ENCODE data around the gene BMPR1A.
"Not testable (repeated sequence)": the region's sequence is repeated elsewhere in the genome, so short reads cannot be mapped to it uniquely, and the experiment has no call there.

Gene BMPR1A

DNA sequence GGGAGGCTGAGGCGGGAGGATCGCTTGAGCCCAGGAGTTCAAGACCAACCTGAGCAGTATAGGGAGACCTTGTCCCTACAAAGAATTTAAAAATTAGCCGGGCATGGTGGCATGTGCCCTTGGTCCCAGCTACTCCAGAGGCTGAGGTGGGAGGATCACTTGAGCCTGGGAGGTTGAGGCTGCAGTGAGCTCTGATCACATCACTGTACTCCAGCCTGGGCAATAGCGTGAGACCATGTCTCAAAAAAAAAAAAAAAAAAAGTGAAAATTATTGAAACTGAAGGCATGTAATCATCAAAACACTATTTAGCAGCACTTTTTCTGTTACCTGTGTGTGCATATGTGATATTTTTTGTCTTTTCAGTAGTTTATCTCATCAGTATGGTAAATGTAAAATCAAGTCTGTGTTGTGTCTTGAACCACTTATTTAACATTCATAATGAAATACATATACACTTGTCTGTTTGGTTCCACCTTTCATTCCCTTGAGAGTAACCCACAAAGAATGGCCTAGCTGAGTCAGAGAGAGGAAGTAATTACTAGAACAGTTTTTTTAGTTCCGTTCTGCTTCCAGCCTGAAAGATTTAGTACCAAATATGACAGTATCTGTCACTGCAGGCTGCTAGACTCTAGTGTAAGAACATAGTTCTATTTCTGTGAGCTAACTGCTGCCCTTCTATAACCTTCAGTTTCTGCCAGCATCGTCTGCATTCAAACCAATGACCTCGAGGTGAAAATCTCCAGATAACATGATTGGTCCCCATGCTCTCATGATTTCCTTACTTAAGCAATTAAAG, 132.4 kb downstream of the BMPR1A start:
- DNase-seq (ENCODE audit: low spot score): no peak

DNA sequence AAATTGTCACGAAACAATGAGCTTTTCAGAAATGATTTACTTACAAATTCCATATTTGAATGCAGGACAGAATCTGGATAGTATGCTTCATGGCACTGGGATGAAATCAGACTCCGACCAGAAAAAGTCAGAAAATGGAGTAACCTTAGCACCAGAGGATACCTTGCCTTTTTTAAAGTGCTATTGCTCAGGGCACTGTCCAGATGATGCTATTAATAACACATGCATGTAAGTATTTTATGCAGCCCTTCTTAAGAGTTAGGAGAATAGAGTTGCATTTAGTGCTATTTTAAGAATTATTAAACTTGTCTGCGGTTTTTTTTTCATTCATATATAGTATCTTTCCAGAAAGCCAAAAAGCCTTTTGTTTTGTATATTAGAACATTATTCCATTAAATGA, 133.6 kb downstream of the BMPR1A start:
- DNase-seq (ENCODE audit: low spot score): no peak

DNA sequence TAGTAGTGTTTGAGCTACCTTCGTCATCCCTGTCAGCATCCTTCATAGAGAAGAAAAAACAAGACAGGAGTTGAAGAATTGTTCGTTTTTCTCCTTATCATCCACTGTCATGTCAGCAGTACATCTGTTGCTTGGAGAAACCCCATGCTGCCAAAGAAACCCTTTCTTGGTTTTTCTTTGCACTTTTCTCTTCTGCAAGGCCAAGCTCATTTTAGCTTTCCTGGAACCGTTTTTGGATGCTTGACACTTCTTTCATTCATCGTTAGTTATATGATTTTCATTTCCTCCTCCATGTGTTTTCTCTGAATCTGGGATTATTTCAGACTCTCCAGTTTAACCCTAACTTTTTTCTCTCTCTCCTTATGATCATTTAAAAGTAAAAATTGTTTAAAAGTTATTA, 142.1 kb downstream of the BMPR1A start:
- DNase-seq (ENCODE audit: low spot score): no peak

DNA sequence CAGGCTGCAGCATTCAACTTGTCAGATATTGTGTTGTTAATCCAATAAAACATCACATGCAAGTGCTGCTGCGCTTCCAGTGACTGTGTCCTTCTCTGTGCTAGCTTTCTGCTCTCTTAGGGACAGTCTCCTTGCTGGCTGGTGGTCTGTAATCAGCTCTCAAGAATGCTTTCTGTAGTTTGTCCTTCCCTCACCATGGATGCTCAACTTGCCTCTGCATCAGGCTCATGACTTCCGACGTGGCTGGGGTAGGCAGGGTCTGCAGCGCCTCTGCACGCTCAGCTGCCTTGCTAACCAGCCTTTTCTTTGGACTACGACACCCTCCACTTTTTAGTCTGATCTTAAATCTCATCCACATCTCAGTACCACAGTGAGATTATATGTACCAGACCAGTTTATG, 142.7 kb downstream of the BMPR1A start:
- peak; percentile 50 for DNase-seq (ENCODE audit: low spot score)

DNA sequence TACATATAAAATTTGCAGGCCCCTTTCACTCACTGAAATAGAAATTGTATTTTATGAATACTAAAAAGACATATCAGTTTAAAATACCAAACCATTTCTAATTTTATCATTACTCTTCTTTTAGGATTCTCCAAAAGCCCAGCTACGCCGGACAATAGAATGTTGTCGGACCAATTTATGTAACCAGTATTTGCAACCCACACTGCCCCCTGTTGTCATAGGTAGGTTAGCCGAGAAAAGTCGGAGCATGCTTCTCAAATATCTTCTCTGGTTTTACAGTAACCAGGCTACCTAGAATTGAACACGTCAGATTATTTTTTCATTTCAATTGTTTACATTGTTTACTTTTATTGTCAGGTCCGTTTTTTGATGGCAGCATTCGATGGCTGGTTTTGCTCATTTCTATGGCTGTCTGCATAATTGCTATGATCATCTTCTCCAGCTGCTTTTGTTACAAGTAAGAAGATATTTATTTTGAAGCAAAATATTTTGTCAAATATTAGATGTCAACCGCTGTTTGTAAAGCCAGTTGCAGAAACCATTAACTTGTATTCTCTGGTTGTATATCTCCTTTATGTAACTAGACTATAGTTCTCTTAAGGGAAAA, 143.4 kb downstream of the BMPR1A start:
- DNase-seq (ENCODE audit: low spot score): peak; percentile 52

DNA sequence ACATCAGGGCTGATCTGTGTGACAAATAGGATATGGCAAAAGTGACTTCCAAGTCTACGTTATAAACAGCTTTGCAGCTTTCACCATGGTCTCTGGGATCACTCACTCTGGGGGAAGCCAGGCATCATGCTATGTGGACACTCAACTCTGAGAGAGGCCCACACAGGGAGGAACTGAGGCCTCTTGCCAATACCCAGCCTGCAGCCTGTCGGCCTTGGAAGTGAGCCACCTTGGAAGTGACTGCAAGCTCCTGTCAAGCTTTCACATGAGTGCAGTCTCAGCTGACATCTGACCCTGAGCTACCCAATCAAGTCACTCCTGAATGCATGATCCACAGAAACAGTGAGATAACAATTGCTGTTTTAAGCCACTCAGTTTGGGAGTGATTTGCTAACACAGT, 144.5 kb downstream of the BMPR1A start:
- DNase-seq (ENCODE audit: low spot score): no peak

DNA sequence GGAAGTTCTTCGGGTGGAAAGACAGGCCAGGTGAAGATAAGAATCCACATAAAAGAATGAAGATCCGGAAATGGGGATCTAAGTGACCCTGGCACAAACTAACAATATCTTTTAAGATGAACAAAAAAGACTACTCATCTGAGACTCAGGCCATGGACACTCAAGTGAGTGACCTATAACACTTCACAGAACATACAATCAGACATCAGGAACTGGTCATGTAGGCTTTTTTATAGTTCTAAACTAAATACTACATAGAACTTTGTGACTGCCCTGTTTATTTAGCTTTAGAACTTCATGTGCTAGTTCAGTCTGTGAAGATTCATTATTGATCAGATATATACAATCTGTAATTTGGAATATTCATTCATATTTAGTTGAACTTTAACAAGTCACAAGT, 148.2 kb downstream of the BMPR1A start:
- no peak for DNase-seq (ENCODE audit: low spot score)

DNA sequence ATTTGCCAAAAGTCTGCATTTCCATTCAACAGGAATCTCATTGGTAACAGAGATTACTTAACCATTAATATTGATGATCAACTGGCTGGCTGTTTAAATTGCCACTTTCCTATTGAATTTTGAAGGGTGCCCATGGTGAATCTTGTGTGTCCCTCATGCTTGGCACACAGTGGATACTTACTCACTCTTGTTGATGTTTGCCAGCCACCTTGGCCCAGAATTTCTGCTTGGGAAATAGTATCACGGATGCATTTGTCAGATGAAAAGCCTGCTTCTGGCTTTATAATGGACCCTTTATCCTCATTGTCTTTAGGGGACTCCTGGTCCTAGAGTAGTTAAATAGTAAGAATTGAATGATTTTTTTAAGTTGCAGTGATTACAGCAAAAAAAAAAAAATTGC, 149.0 kb downstream of the BMPR1A start:
- DNase-seq (ENCODE audit: low spot score): no peak

DNA sequence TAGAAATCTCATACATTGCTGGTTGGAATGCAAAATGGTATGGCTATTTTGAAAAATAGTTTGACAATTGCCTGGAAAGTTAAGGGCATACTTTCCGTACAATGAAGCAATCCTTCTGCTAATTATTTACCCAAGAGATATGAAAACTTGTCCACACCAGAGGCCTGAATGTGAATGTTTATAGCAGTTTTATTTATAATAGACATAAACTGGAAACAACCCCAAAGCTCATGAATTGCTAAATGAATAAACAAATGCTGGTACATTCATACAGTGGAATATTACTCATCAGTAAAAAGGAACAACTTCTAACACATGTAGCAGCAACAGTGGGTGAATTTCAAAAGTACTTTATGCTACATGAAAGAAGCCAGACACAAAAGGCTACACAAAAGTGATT, 158.3 kb downstream of the BMPR1A start:
- no peak for DNase-seq (ENCODE audit: low spot score)

DNA sequence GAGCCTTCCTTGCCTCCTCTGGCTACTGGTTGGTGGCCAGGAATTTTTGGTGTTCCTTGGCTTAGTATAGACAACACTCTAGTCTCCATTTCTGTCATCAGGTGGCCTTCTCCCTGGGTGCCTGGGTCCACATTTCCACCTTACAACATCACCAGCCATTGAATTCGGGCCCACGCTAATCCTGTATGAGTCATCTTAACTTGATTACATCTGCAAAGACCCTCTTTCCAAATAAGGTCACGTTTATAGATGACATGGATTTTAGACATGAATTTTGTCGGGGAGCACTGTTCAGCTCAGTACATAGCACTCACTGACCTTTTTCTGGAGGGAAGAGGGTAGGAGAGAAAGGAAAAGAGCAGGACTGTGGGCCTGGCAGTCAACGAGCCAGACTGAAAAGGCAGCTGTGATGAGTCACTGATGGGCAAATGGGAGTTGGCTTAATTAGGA, 161.6 kb downstream of the BMPR1A start:
- DNase-seq (ENCODE audit: low spot score): no peak

DNA sequence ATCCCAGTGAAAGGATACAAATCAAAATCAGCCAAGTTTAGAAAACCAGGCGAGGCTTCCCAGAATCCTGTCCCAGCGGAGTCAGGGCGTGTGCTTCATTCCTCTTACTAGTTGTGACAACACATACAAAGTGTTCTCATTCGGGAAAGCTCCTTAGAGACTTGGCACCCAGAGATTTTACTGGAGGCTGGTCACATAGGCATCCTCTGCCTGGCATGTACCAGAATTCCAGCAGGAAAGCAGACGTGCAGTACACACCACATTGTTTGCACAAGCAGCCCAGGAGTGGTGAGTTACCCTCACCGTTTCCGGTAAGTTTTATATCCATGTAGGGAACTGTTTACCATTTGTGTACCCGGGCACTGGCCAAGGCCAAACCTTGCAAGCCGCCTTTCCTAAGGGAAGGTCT, 166.1 kb downstream of the BMPR1A start:
- no peak for DNase-seq (ENCODE audit: low spot score)

DNA sequence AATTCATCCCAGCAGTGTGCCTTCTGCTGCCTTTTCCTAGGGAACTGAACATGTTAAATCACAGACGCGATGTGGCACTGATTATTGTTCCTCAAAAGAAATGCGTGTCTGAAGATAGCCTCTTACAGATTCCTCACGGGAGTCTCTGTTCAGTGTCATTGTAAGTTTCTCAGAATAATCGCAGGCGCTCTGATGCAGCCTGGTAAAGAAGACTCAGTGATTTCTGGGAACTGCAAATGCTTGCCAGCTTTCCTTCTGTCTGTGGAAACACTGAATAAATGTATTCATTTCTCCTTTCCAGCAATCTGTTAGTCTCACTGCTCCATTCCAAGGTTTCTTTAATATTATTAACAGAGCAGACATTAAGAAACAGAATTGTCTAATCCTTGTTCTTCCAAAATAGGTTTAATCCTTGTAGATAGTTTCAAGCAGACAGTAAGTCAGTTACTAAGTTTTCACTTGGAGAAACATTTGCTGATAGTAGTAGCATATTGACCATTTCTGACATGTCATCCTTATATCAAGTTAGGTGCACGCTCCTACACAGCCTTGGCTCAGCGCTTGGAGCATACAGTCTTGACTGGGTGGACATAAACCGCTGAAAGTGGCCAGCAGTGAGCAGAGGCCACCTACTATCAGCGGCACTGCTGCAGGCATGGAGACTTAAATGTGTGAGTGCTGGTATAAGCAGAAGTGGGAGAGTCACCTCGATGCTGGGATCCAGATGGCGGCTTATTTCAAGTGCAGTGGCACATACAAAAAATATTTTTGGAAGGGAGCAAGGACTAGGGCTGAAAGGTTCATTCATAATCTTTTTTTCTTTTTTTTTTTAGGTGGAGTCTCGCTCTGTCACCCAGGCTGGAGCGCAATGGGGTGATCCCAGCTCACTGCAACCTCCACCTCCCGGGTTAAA, 173.3 kb downstream of the BMPR1A start:
- no peak for DNase-seq (ENCODE audit: low spot score)

DNA sequence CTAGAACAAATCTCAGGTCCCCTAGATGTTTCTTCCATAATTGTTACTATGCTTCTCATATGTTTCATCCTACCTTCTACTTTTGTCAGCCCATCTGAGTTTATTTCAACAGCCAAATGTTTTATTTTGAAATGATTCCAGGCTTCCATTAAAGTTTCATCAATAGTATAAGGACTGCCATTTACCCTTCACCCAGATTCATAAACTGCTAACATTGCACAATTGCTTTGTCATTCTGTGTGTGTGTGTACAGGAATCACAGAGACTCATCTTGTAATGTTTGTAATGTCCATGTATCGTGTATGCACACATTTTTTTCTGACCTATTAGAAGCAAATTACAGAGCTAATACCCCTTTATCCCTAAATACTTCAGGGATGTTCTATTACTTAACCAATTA, 175.5 kb downstream of the BMPR1A start:
- no peak for DNase-seq (ENCODE audit: low spot score)

DNA sequence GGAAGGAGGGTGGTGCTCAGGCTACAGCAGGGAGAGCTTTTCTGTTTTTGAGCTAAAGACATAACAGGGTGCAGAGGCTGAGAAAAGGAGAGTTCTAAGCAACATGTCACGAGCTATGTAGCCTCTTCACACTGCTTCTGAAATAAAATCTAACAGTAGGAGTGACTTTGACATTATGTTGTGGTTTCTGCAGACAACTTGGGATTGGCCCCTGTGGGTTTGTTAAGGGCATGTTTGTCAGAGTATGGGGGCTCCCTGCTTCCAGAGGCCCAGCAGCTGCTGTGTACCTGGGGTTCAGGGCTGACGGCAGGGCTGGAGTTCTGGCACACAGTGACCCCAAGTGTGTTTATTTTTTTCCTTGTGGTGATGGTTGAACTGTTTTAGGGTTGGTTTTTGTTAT, 176.3 kb downstream of the BMPR1A start:
- no peak for DNase-seq (ENCODE audit: low spot score)

DNA sequence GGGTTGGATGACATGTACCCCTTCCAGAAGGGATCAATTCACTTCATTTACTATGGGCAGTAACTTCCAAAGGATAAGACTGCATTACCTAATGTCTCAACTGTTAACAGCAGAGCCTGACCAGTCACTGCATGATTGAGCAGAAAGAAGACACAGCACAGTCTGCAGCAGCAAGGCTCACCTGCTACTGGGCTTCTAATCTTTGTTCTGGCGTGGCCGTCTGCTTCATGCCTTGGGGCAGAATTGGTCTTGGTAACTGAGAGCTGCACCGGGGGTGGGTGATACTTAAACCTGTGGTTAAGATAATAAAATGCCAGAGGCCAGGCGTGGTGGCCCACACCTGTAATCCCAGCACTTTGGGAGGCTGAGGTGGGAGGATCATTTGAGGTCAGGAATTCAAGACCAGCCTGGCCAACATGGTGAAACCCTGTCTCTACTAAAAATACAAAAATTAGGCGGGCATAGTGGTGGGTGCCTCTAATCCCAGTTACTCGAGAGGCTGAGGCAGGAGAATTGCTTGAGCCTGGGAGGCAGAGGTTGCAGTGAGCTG, 177.8 kb downstream of the BMPR1A start:
- DNase-seq (ENCODE audit: low spot score): not testable (repeated sequence)

DNA sequence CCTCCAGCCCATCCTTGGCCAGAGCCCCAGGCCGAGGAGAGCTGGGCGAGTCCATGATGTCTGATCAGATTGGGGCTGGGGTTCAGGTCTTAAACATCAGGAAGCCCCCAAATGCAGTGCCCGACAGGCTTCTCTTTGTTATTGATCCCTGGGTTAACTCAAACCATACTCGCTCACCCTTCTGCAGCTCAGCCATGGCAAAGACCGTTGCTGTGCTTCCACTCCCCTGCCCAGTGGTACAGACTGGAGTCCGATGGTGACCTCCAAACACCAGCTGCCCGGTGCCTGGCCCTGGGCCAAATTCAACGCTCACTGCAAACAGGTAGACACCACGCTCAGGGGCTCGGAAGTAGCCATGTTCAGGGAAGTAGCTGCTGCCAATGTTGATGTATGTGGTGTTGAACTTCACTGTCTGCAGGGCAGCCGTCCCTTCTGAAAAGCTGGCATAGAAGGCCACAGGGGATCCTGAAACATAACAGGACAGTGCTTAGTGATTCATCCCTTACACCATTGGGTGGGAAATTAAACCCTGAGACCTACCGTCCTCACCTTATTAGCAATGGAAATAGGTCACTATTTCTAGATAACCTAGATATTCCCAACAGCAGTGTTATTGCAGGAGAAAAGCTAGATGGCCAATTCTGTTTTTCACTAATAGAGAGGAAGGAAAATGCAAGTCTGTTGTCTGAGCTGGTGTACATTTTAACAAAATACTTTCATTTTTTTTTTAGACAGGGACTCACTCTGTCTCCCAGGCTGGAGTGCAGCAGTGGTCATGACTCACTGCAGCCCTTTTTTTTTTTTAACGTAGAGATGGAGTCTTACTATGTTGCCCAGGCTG, 180.5 kb downstream of the BMPR1A start:
- no peak for DNase-seq (ENCODE audit: low spot score)

DNA sequence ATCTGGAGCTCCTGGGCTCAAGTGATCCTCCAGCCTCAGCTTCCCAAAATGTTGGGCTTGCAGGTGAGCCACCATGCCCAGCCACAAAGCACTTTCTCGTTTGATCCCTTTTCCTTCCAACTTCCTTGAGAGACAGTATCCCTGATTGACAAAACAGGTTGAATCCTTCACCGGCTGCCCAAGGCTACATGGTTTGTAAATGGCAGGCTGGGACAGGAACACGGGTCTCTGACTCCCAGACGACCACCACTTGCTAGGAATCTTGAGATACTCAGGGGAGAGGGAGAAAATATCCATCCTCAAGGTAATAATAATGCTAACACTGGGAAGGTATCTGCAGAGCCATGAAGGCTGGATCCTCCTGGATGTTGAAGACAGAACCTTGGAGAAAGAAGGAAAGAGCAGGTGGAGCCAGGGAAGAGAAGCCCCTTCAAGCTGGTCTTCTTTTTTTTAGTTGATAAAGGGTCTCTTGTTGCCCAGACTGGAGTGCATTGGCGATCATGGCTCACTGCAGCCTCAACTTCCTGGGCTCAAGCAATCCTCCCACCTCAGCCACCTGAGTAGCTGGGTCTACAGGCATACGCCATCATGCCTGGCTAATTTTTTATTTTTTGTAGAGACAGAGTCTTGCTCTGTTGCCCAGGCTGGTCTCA, 181.2 kb downstream of the BMPR1A start:
- DNase-seq (ENCODE audit: low spot score): no peak

DNA sequence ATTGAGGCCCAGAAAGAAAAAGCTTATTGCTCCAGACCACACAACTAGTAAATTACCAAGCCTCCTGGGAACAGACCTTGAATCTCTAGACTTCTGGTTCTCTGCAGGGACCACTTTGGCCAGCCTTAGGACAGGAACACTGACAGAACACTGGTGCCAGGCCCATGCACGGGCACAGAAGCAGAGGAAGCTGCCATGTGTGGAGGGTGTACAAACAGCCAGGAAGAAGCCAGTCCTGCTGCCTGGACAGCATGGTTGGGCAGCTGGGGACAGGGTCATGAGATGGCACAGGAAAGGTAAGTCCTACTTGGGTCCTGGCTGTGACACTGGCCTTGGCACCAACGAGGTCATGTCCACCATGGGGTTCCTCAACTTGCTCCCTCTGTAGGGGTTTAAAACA, 181.8 kb downstream of the BMPR1A start:
- DNase-seq (ENCODE audit: low spot score): no peak

DNA sequence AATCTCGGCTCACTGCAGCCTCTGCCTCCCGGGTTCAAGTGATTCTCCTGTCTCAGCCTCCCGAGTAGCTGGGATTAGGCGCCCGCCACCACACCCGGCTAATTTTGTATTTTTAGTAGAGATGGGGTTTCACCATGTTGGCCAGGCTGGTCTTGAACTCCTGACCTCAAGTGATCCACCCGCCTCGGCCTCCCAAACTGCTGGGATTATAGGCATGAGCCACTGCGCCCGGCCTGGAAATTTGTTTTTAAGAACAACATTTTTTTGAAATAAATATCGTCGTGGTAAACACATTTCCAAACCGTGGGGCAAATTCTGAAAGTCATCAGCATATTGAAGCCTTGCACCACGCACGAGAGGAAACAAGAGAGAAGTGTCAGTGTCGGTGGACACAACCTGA, 183.7 kb downstream of the BMPR1A start:
- not testable (repeated sequence) for DNase-seq (ENCODE audit: low spot score)

DNA sequence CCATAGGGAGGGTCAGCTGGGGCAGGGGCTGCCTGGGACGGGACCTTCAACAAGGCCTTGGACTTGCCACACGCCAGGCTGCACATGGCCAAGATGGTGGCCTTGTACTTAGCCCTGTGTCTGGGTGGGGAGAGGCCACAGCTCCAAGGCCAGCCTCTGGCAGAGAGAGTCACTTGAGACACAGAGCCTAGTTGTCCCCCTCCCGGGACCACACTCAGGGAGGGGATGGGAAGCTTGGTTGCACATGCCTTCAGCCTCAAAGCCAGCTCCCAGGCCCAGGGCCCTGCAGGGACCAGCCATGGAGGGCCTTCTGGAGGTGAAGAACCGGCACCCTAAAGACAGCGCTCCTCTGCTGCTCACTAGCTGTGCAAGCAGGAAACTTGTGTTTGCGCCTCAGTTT, 184.3 kb downstream of the BMPR1A start:
- no peak for DNase-seq (ENCODE audit: low spot score)

DNA sequence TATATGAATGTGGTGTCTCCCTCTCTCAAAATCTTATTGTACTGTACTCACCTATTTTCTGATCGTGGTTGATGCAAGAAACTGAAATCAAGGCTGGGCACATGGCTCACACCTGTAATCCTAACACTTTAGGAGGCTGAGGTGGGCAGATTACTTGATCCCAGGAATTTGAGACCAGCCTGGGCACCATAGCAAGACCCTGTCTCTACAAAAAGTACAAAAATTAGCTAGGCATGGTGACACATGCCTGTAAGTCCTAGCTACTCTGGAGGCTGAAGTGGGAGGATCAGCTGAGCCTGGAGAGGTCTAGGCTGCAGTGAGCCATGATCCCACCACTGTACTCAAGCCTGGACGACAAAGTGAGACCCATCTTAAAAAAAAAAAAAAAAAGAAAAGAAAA, 185.0 kb downstream of the BMPR1A start:
- no peak for DNase-seq (ENCODE audit: low spot score)

All from ecto neural progenitor cell (in vitro differentiated cells).